ENCODE results near the gene NMRK1.

NMRK1 gene

DNA sequence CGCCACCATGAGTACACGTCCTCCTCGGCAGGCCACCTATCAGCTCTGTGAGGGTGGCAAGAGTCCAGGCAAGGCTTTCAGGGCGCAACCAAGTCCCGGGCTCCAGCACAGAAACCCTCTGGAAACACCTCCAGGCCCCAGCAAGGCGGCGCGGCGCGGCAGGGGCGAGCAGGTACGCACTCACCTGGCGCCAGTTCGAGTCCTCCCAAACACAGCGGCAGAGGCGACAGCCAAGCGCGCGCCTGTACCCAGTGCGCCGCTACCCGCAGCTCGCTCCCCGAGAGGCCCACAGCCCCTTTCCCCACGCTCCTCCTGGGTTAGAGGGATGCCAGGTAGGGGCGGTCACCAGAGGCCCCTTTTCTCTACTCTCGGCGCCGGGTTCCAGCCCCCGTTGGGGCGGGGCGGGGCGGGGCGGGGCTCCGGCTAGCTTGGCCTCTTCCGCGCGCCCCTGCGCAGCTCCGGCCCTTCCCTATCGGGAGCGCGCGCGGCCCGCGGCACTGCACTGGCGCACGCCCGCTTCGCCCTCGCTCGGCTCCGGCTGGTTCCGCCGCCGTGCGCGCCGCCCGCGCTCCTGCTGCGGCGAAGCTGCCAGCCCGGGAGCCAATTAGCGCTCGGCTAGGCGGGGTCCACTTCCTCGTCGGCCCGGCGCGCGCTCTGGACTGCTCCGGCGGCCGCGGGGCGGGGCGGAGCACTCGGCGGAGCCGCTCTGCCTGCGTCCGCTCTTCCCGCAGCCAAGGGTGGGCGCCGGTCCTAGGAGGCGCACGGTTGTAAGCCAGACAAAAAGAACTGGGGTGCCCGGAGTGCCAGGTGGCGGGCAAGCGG is at the start of gene NMRK1, which contains the start of gene OSTF1:
Gene NMRK1 (minus strand): TSS at position 332 of the 822 bp plus-strand sequence. CDS start 5,040 bp downstream, outside the sequence.
Gene OSTF1 (plus strand): TSS at position 691 of the 822 bp plus-strand sequence. CDS start 179 bp downstream, outside the sequence.
- peak; percentile 98 for DNase-seq (ENCODE audit: low spot score)

GRCh38 chr9:75134495-75134894 is 46.5 kb upstream of the NMRK1 start:
- no peak for DNase-seq (ENCODE audit: low spot score)

GRCh38 chr9:75133396-75133795 is 45.4 kb upstream of the NMRK1 start:
- DNase-seq (ENCODE audit: low spot score) = no peak

DNA sequence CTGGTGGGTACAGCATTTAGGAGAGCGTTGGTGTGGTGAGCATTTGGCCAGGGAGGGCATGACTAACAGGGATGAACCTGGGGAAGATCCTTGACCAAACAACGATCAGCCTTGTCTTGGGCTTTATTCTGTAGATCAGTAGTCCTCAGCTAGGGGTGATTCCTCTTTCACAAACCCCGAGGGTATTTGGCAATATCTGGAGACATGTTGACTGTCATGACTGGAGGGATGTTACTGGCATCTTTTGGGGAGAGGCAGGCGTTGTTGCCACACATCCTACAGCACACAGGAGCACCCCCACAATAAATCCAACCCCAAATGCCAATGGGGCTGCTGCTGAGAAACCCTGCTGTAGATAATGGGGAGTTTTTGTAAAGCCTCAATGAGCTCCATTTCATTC is 44.3 kb upstream of the NMRK1 start:
- no peak for DNase-seq (ENCODE audit: low spot score)

DNA sequence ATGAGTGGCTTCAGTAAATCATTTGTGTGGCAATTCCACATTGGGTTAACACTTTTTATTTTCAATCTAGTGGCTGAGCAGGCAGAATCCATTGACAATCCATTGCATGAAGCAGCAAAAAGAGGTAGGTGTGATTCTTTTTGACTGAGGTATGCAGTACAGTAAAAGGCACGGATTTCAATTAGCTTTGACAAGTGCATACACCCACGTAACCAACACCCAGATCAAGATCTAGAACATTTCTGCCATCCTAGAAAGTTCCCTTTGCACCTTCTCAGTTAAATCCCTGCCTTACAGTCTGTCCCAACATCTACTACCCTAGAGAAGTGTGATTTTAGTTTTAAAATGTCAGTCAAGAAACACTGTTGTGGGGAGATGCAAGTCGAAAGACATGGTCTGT is 43.7 kb upstream of the NMRK1 start:
- DNase-seq (ENCODE audit: low spot score) = no peak

DNA sequence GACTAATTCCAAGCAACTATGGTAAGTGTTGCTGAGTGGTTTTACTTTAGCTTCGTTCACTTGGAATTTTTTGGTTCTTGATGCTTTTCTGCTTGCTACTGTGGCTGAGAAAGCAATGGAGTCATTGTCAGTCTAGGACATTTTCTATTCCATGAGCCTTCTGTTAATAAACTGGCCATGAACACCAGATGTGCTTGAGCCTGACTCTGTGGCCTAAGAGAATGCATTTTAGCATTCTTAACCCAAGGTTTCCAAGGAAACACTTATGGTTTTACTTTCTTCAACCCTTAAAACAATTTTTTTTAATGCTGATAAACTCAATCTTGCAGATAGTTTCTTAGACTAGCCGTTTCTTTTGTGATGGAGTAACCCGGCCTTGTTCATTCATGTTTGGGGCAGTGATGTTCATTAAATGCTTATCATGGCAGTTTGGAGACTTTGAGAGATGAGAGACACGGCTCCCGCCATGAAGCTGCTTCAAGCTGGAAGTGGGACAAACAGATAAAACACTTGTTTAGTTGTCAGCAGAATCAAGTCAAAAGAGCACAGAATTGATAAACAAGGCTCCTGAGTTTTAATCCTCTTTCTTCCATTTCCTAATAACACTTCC is 42.8 kb upstream of the NMRK1 start:
- peak; percentile 38 for DNase-seq (ENCODE audit: low spot score)

DNA sequence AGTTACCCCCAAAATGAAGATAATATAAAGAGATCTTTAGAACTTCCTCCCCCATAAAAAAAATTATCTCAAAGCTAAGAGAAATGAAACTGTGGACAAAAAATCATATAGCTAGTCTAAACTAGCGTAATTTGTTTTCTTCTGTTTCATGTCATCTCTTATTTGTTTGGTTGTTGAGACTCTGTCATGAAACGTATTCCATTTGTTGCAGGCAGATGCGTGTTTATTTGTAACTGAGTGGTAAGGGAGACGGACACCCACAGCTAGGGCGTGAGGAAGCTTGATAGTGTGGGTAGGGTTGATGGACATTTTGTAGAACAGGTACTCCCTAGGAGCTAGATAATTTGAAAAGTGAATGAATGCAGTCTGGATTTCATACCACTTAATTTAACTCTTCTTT is 42.2 kb upstream of the NMRK1 start:
- DNase-seq (ENCODE audit: low spot score) = no peak

GRCh38 chr9:75128535-75128934 is 40.6 kb upstream of the NMRK1 start:
- DNase-seq (ENCODE audit: low spot score) = no peak

GRCh38 chr9:75123696-75124095 is 35.7 kb upstream of the NMRK1 start:
- no peak for DNase-seq (ENCODE audit: low spot score)

GRCh38 chr9:75121914-75122558 is 34.1 kb upstream of the NMRK1 start:
- DNase-seq (ENCODE audit: low spot score) = no peak

DNA sequence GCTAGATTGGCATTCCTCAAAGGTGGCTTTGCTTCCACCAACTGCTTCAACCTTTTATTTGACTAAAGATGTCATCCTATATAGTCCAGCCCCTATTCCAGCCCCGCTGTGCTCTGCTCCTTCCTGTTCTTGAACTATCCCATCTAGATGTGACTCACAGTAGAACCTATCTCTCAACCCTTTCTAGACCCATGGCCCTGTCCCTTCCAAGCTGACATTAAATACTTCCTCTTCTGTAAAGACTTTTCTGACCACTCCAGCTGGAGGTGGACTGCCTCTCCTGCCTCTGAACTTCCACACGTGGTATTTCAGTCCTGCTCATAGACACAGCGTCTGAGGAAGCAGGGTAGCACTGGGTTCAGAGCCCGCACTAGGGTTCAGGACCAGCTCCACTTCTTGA is 32.7 kb upstream of the NMRK1 start:
- no peak for DNase-seq (ENCODE audit: low spot score)

- no peak for DNase-seq (ENCODE audit: low spot score)
These were observed 29.6 kb upstream of the NMRK1 start for GRCh38 chr9:75117564-75117963.

DNA sequence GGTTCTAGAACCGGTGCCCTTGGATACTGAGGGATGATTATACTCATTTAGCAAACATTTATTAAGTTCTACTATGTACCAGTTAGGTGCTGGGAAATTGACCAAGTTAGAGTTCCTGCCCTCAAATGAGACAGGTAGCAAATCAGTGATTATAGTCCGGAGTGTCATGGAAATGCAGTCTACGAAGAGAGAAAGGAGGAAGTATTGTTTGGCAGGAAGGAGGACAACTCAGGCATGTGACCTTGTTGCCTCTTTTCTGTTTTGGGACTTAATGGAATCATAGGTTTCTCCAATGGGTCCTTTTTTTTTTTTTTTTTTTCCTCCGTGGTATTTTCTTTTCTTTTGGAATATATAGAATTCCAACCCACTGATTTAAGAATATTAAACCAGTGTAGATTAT is 28.4 kb upstream of the NMRK1 start:
- no peak for DNase-seq (ENCODE audit: low spot score)

DNA sequence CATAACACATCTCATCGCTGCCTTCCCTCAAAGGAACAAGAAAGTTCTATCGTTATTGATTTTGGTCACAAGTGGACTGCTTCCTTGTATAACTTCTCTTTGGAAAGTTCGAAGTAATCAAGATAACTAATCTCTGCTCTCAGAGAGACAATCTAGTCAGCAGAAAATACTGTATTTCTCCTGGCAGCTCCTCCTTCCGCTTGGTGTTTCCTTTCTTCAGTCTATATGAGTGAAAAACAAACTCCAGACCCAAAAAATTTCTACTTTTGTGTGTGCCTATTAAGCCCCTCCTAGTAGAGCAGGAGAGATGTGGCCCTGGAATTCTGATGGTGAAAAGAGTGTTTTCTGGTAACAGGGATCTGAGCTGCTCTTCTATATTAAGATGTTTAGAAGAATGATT is 24.8 kb upstream of the NMRK1 start:
- no peak for DNase-seq (ENCODE audit: low spot score)

DNA sequence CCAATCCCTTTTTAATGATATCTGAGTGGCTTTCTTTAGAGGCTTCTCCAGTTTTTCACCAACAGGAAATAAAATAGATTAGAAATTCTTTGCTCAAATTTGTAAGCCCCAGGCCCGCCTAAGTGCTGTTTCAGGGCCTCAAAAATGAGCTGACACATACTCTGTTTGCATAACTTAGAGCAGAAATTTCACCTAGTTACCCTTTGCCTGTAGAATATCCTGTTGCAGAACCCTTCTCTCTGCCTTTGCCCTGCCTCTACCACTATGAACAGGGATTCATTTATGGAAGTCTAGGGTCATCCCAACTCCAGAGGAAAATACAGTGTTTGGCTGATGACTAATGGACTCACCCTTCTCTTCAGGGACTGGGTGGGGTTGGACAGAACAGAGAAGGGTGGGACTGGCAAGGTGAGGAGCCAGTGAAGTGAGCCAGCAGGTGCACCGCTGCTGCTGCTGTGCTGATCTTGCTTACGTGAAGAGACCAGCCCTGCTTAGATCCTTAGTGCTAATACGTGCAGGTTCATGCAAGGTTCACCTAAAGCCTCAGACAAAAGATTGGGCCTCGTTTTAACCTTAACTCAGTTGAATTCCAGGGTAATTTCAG is 23.2 kb upstream of the NMRK1 start:
- no peak for DNase-seq (ENCODE audit: low spot score)

DNA sequence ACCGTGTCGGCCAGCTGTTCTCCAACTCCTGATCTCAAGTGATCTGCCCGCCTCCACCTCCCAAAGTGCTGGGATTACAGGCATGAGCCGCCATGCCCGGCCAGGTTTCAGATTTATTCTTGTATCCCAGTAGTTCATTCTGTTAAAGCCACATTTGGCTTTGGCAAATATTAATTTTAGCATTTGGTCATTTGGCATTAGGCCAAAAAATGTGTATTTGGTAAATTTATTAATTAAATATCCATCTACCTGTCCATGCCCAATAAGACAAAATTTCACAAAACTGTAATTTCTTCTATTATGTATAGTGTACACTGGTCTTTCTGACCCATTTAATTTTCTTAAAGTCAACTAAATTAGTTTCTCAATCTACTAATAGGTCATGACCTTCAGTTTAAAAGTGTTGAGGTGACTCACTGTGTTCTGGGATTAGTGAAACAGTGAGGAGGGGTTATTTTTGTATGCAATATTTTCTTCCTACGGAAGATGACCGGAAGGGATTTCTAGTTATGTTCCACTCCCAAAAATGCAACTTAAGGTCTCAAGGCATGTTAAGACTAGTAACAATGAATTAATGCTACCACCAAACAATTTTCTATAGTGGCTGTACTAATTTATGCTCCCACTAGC is 21.4 kb upstream of the NMRK1 start:
- no peak for DNase-seq (ENCODE audit: low spot score)

DNA sequence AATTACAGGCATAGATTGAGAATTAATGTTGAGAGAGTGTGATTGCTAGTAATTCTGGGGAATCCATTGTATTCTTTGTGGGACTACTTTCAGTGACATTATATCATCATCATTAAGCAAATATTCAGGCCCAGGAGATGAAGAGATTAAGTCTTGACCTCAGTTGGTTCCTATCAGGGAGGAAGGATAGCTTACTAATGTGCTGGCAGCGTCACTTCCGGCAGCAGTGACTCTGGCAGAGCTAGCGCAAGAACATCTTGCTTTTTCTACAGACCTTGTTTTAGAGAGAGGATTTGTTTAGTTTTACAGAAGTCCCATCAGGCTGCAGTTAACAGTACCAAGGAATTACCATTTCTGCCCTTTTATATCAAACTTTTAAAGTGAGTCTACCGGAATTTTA is 20.6 kb upstream of the NMRK1 start:
- DNase-seq (ENCODE audit: low spot score) = peak; percentile 71

DNA sequence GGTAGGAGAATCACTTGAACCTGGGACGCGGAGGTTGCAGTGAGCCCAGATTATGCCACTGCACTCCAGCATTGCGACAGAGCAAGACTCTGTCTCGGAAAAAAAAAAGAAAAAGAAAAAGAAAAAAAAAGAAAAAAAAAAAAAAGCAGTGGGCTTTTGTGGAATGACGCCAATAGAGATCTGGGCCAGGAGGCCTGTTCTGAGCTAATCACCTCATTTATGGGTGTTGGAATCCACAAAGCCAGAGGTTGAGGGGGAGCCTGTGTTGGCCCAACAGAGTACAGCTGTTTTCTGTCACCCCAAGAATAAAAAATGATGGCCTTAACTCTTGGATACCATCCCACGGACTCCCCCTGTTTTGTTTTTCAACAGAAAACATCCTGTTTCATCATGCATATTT is 18.9 kb upstream of the NMRK1 start:
- no peak for DNase-seq (ENCODE audit: low spot score)

- DNase-seq (ENCODE audit: low spot score) = no peak
These were observed 17.9 kb upstream of the NMRK1 start for GRCh38 chr9:75105841-75106240.

- no peak for DNase-seq (ENCODE audit: low spot score)
These were observed 17.1 kb upstream of the NMRK1 start for GRCh38 chr9:75105019-75105540.

GRCh38 chr9:75104607-75105006 is 16.7 kb upstream of the NMRK1 start:
- no peak for DNase-seq (ENCODE audit: low spot score)

All from GM03348 (cell line).